Measurements from ENCODE around the gene TEX53. TPM values are rescaled to one million over a fixed set of nuclear protein-coding genes. Genes with fewer than 3 reads are reported as not detected.

TEX53 gene
- total and polyA plus RNA-seq, 2 of the 8 experiments (the other 6 are each of a cell fraction or from before 2014, with no cell fraction given) = not detected

- TF ChIP-seq, protein P1, sequence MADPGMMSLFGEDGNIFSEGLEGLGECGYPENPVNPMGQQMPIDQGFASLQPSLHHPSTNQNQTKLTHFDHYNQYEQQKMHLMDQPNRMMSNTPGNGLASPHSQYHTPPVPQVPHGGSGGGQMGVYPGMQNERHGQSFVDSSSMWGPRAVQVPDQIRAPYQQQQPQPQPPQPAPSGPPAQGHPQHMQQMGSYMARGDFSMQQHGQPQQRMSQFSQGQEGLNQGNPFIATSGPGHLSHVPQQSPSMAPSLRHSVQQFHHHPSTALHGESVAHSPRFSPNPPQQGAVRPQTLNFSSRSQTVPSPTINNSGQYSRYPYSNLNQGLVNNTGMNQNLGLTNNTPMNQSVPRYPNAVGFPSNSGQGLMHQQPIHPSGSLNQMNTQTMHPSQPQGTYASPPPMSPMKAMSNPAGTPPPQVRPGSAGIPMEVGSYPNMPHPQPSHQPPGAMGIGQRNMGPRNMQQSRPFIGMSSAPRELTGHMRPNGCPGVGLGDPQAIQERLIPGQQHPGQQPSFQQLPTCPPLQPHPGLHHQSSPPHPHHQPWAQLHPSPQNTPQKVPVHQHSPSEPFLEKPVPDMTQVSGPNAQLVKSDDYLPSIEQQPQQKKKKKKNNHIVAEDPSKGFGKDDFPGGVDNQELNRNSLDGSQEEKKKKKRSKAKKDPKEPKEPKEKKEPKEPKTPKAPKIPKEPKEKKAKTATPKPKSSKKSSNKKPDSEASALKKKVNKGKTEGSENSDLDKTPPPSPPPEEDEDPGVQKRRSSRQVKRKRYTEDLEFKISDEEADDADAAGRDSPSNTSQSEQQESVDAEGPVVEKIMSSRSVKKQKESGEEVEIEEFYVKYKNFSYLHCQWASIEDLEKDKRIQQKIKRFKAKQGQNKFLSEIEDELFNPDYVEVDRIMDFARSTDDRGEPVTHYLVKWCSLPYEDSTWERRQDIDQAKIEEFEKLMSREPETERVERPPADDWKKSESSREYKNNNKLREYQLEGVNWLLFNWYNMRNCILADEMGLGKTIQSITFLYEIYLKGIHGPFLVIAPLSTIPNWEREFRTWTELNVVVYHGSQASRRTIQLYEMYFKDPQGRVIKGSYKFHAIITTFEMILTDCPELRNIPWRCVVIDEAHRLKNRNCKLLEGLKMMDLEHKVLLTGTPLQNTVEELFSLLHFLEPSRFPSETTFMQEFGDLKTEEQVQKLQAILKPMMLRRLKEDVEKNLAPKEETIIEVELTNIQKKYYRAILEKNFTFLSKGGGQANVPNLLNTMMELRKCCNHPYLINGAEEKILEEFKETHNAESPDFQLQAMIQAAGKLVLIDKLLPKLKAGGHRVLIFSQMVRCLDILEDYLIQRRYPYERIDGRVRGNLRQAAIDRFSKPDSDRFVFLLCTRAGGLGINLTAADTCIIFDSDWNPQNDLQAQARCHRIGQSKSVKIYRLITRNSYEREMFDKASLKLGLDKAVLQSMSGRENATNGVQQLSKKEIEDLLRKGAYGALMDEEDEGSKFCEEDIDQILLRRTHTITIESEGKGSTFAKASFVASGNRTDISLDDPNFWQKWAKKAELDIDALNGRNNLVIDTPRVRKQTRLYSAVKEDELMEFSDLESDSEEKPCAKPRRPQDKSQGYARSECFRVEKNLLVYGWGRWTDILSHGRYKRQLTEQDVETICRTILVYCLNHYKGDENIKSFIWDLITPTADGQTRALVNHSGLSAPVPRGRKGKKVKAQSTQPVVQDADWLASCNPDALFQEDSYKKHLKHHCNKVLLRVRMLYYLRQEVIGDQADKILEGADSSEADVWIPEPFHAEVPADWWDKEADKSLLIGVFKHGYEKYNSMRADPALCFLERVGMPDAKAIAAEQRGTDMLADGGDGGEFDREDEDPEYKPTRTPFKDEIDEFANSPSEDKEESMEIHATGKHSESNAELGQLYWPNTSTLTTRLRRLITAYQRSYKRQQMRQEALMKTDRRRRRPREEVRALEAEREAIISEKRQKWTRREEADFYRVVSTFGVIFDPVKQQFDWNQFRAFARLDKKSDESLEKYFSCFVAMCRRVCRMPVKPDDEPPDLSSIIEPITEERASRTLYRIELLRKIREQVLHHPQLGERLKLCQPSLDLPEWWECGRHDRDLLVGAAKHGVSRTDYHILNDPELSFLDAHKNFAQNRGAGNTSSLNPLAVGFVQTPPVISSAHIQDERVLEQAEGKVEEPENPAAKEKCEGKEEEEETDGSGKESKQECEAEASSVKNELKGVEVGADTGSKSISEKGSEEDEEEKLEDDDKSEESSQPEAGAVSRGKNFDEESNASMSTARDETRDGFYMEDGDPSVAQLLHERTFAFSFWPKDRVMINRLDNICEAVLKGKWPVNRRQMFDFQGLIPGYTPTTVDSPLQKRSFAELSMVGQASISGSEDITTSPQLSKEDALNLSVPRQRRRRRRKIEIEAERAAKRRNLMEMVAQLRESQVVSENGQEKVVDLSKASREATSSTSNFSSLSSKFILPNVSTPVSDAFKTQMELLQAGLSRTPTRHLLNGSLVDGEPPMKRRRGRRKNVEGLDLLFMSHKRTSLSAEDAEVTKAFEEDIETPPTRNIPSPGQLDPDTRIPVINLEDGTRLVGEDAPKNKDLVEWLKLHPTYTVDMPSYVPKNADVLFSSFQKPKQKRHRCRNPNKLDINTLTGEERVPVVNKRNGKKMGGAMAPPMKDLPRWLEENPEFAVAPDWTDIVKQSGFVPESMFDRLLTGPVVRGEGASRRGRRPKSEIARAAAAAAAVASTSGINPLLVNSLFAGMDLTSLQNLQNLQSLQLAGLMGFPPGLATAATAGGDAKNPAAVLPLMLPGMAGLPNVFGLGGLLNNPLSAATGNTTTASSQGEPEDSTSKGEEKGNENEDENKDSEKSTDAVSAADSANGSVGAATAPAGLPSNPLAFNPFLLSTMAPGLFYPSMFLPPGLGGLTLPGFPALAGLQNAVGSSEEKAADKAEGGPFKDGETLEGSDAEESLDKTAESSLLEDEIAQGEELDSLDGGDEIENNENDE (IDR thresholded peaks at IDR 0.05; ENCODE audit: insufficient replicate concordance, low read length) = no peak
- TF ChIP-seq SUZ12 (IDR thresholded peaks at IDR 0.05; ENCODE audit: low read length) (no peak), TEAD4 (IDR thresholded peaks at IDR 0.05; ENCODE audit: low read depth, low read length) (no peak), NANOG (IDR thresholded peaks at IDR 0.05; ENCODE audit: insufficient read depth, low read depth, low read length, poor library complexity, severe bottlenecking) (no peak), CREB1 (IDR thresholded peaks at IDR 0.05) (no peak), POU5F1 (IDR thresholded peaks at IDR 0.05; ENCODE audit: low read depth, low read length) (no peak), RBBP5 (IDR thresholded peaks at IDR 0.05; ENCODE audit: borderline replicate concordance, low read depth, low read length) (no peak), JUND (IDR thresholded peaks at IDR 0.05; ENCODE audit: low read length) (no peak), SRF (IDR thresholded peaks at IDR 0.05; ENCODE audit: low read depth, low read length) (no peak), SP2 (IDR thresholded peaks at IDR 0.05; ENCODE audit: low read length) (no peak), RAD21 (IDR thresholded peaks at IDR 0.05 in 1 of 2, conservative IDR thresholded peaks at IDR 0.05 in 1 of 2; ENCODE audit: low read depth in 2 of 2, low read length in 2 of 2) (no peak), MAFK (IDR thresholded peaks at IDR 0.05; ENCODE audit: low read depth, low read length) (no peak), YY1 (IDR thresholded peaks at IDR 0.05; ENCODE audit: low read depth, low read length) (no peak)
Observed at GRCh38 chr9:114668146-114668545, 10.5 kb upstream of the TEX53 start (continued).

Measured in H1 (cell line).